ENCODE data around the gene ANKRD40. TPM values are rescaled to one million over a fixed set of nuclear protein-coding genes. Genes with fewer than 3 reads are reported as not detected.

The ANKRD40 gene
- total and polyA plus RNA-seq, 2 donors (not counting 3 experiments of a cell fraction or from before 2014, with no cell fraction given) = 24.5 to 56.0 TPM

- H3K4me1 ChIP-seq (ENCODE audit: control insufficient read depth, extremely low read depth, insufficient read depth, low read length) = no peaks in the 10 kb centered on the region
- POLR2A ChIA-PET = no interaction called here
- H3K27ac ChIP-seq (ENCODE audit: insufficient read depth, low read depth, low read length) = no peak overlapping the region
- peaks cover 23 to 29% of the 10 kb centered on the region in 2 experiments for H3K36me3 ChIP-seq (ENCODE audit: control insufficient read depth in 2 of 2, extremely low read depth in 1 of 2, insufficient read depth in 2 of 2, low read length in 2 of 2)
- DNase-seq (ENCODE audit: low read depth, low spot score) = no peak
- no peak for FAIRE-seq
- dilution Hi-C loops (cut with MboI; ENCODE audit: extremely low pct_ligation_motif_present, low sequenced_read_pairs) = no loop called here
- no peak overlapping the region for H3K9ac ChIP-seq (replicated peaks; ENCODE audit: extremely low read depth, insufficient read depth, low read length)
- H3K9me3 ChIP-seq (replicated peaks; ENCODE audit: control insufficient read depth, insufficient read depth, low read length) = no peaks in the 10 kb centered on the region
- TF ChIP-seq POLR2A (IDR thresholded peaks at IDR 0.05; ENCODE audit: low read depth, low read length) = no peak
- TF ChIP-seq EZH2 (IDR thresholded peaks at IDR 0.05; ENCODE audit: borderline replicate concordance, low read depth, low read length, severe bottlenecking) = no peak
- no peak for TF ChIP-seq MYC (IDR thresholded peaks at IDR 0.05; ENCODE audit: low read depth, low read length)
- TF ChIP-seq FOS (IDR thresholded peaks at IDR 0.05; ENCODE audit: borderline replicate concordance, insufficient read depth, low read length) = no peak
- no peak for TF ChIP-seq MAX (IDR thresholded peaks at IDR 0.05; ENCODE audit: insufficient read depth, insufficient read length)
- TF ChIP-seq POLR2AphosphoS5 (IDR thresholded peaks at IDR 0.05; ENCODE audit: insufficient read depth, low read depth, low read length) = no peak
- no peak for TF ChIP-seq JUN (IDR thresholded peaks at IDR 0.05; ENCODE audit: borderline replicate concordance, insufficient read depth, insufficient read length, low read depth)
- TF ChIP-seq GATA2 (IDR thresholded peaks at IDR 0.05; ENCODE audit: insufficient read depth, insufficient read length, low read depth, low read length) = no peak
- no peak for TF ChIP-seq CTCF (IDR thresholded peaks at IDR 0.05; ENCODE audit: extremely low read depth in 1 of 2, insufficient read depth in 1 of 2, low read depth in 1 of 2, low read length in 2 of 2)
- no peak overlapping the region for H3K4me3 ChIP-seq (replicated peaks in 1 of 3; ENCODE audit: insufficient read depth in 1 of 3, low read depth in 1 of 3, low read length in 3 of 3)
- peaks cover 28% of the 10 kb centered on the region for H3K79me2 ChIP-seq (ENCODE audit: control insufficient read depth, insufficient read depth, low read length)
- intact Hi-C loops (cut with micrococcal nuclease) = no loop called here
- CTCF ChIA-PET = interaction anchor here (9.9 kb wide), 1 partner anchor 149 kb away, joined by 150 read pairs; the partner anchor contains the start of gene SPATA20
- no peaks in the 10 kb centered on the region for H4K20me1 ChIP-seq (replicated peaks; ENCODE audit: control insufficient read depth, extremely low read depth, insufficient read depth, low read length)
- H3K27me3 ChIP-seq (ENCODE audit: control insufficient read depth in 2 of 2, insufficient read depth in 2 of 2, low read length in 2 of 2) = no peaks in the 10 kb centered on the region
- no peak overlapping the region for H3K4me2 ChIP-seq (ENCODE audit: insufficient read depth, low read length)
- no TSS peak for BruUV-seq (replicated peaks)
- H3K9me1 ChIP-seq (replicated peaks; ENCODE audit: control insufficient read depth, extremely low read depth, insufficient read depth, low read length) = no peaks in the 10 kb centered on the region
- H2AFZ ChIP-seq (ENCODE audit: low read depth, low read length) = no peak overlapping the region
Observed at GRCh38 chr17:50699410-50699809, 8.3 kb downstream of the ANKRD40 start.
